Endothelial cell of umbilical vein (primary cell): ENCODE data around the gene CKB. TPM values are rescaled to one million over a fixed set of nuclear protein-coding genes. Genes with fewer than 3 reads are reported as not detected.

Experiments used
- BruUV-seq: library from RNA; stranded (reverse); fragments of 400-500 nt; replicated peaks from 2 replicates; lab custom pipeline; 2021; lab: Mats Ljungman, UMichigan
- CTCF ChIA-PET: fragments of 300-600, 350-600 bp; sonication (Branson Sonifier 250); formaldehyde crosslinking; loops from one replicate; lab custom pipeline; 2021; ENCODE audit warnings: antibody characterized with exemption, inconsistent platforms; lab: Charles Lee
- POLR2A ChIA-PET: fragments of 300-600, 350-600 bp; sonication (Branson Sonifier 250); formaldehyde crosslinking; loops from one replicate; lab custom pipeline; 2021; ENCODE audit warnings: antibody characterized with exemption, inconsistent platforms; lab: Charles Lee
- DNase-seq: peaks from one replicate; pipeline ENCODE4 v3.0.0-alpha.2; 2011; ENCODE audit warnings: low read depth, low spot score
- FAIRE-seq: peaks from 2 replicates; lab custom pipeline; 2011; peaks lifted over from hg19 to GRCh38; lab: Jason Lieb, UNC
- H2AFZ ChIP-seq: 2 replicates; pipeline ENCODE4 v1.6.0; 2012; ENCODE audit warnings: low read depth, low read length, control low read depth, inconsistent platforms
- H3K27ac ChIP-seq: 2 replicates; pipeline ENCODE4 v1.5.1; 2011; ENCODE audit warnings: low read depth, mild to moderate bottlenecking, control low read depth, low read length, moderate library complexity; ENCODE audit not compliant: insufficient read depth
- H3K27me3 ChIP-seq, 2 experiments: 2 replicates each; pipeline versions ENCODE4 v1.6.0 to v1.6.1; 2011; ENCODE audit warnings: low read length in 2 of 2, mixed read lengths in 1 of 2; ENCODE audit not compliant: control insufficient read depth in 2 of 2, insufficient read depth in 2 of 2
- H3K36me3 ChIP-seq, 2 experiments: 2 replicates in 1 of 2; 3 replicates in 1 of 2; pipeline ENCODE4 v1.5.1; 2011; ENCODE audit warnings: low read length in 2 of 2, mild to moderate bottlenecking in 1 of 2, moderate library complexity in 1 of 2; ENCODE audit not compliant: control insufficient read depth in 2 of 2, insufficient read depth in 2 of 2; ENCODE audit errors: extremely low read depth in 1 of 2
- H3K4me1 ChIP-seq: 3 replicates; pipeline ENCODE4 v1.5.1; 2011; ENCODE audit warnings: mild to moderate bottlenecking, low read length; ENCODE audit not compliant: control insufficient read depth, insufficient read depth; ENCODE audit errors: extremely low read depth
- H3K4me2 ChIP-seq: 2 replicates; pipeline ENCODE4 v1.6.1; 2011; ENCODE audit warnings: low read length, control low read depth, mixed read lengths; ENCODE audit not compliant: insufficient read depth
- H3K4me3 ChIP-seq, 3 experiments: fragments of 200-600 bp in 1 of 3; sonication (generic), shearing (Covaris generic) in 1 of 3; replicated peaks in 1 of 3; 2 replicates each; pipeline ENCODE4 v1.5.1; 2011 to 2016; ENCODE audit warnings: control low read depth in 3 of 3, low read length in 3 of 3, mild to moderate bottlenecking in 2 of 3, inconsistent platforms in 1 of 3, low read depth in 1 of 3, moderate library complexity in 1 of 3; ENCODE audit not compliant: insufficient read depth in 1 of 3
- H3K79me2 ChIP-seq: 2 replicates; pipeline ENCODE4 v1.6.0; 2012; ENCODE audit warnings: low read length, inconsistent platforms; ENCODE audit not compliant: control insufficient read depth, insufficient read depth
- H3K9ac ChIP-seq: replicated peaks from 2 replicates; pipeline ENCODE3; 2011; ENCODE audit warnings: low read length, control low read depth; ENCODE audit not compliant: insufficient read depth; ENCODE audit errors: extremely low read depth
- H3K9me1 ChIP-seq: replicated peaks from 3 replicates; pipeline ENCODE4 v1.6.0; 2011; ENCODE audit warnings: mild to moderate bottlenecking, low read length; ENCODE audit not compliant: control insufficient read depth, insufficient read depth; ENCODE audit errors: extremely low read depth
- H3K9me3 ChIP-seq: replicated peaks from 2 replicates; pipeline ENCODE4 v1.5.1; 2012; ENCODE audit warnings: low read length, inconsistent platforms; ENCODE audit not compliant: control insufficient read depth, insufficient read depth
- H4K20me1 ChIP-seq: replicated peaks from 2 replicates; pipeline ENCODE3; 2011; ENCODE audit warnings: mild to moderate bottlenecking, low read length; ENCODE audit not compliant: control insufficient read depth, insufficient read depth; ENCODE audit errors: extremely low read depth
- CTCF ChIP-seq, 2 donors: IDR thresholded peaks; 1 replicate in 1 of 2; 2 replicates in 1 of 2; pipeline ENCODE4 v1.5.1; 2011; ENCODE audit warnings: low read length in 2 of 2, mild to moderate bottlenecking in 2 of 2, moderate library complexity in 2 of 2, control low read depth in 1 of 2, inconsistent platforms in 1 of 2, low read depth in 1 of 2; ENCODE audit not compliant: insufficient read depth in 1 of 2; ENCODE audit errors: extremely low read depth in 1 of 2
- EZH2 ChIP-seq: IDR thresholded peaks from 2 replicates; pipeline ENCODE4 v1.6.1; 2012; ENCODE audit warnings: borderline replicate concordance, low read depth, mild to moderate bottlenecking, moderate library complexity, low read length, inconsistent platforms; ENCODE audit not compliant: severe bottlenecking
- FOS ChIP-seq: IDR thresholded peaks from 2 replicates; pipeline ENCODE4 v1.6.1; 2011; ENCODE audit warnings: mild to moderate bottlenecking, low read length, moderate library complexity, borderline replicate concordance; ENCODE audit not compliant: insufficient read depth
- GATA2 ChIP-seq: IDR thresholded peaks from 2 replicates; pipeline ENCODE4 v1.7.0; 2011; ENCODE audit warnings: low read depth, mild to moderate bottlenecking, moderate library complexity, mixed read lengths, low read length; ENCODE audit not compliant: insufficient read length, insufficient read depth
- JUN ChIP-seq: IDR thresholded peaks from 2 replicates; pipeline ENCODE4 v1.6.1; 2011; ENCODE audit warnings: borderline replicate concordance, low read depth; ENCODE audit not compliant: insufficient read length, insufficient read depth
- MAX ChIP-seq: IDR thresholded peaks from 2 replicates; pipeline ENCODE4 v1.6.1; 2011; ENCODE audit not compliant: insufficient read depth, insufficient read length
- MYC ChIP-seq: IDR thresholded peaks from one replicate; pipeline ENCODE4 v1.6.1; 2011; ENCODE audit warnings: mild to moderate bottlenecking, low read depth, low read length
- POLR2A ChIP-seq: IDR thresholded peaks from 2 replicates; pipeline ENCODE4 v1.6.1; 2012; ENCODE audit warnings: low read depth, mild to moderate bottlenecking, control low read depth, low read length
- POLR2AphosphoS5 ChIP-seq: IDR thresholded peaks from 2 replicates; pipeline ENCODE4 v1.6.1; 2012; ENCODE audit warnings: low read depth, mild to moderate bottlenecking, control low read depth, low read length, moderate library complexity; ENCODE audit not compliant: insufficient read depth
- dilution Hi-C: fragments of 300-500 bp; cut with MboI; formaldehyde crosslinking; loops from one replicate; pipeline ENCODE4 v1.15.0; 2019; ENCODE audit warnings: low sequenced_read_pairs; ENCODE audit not compliant: extremely low pct_ligation_motif_present
- intact Hi-C: fragments of 100-400 bp; cut with micrococcal nuclease; formaldehyde crosslinking; loops from one replicate; pipeline ENCODE4 v1.10.0; 2022
- polyA plus RNA-seq, 4 experiments: library from polyadenylated mRNA; depleted of rRNA in 3 of 4; stranded (reverse) in 3 of 4; unstranded in 1 of 4; fragments of >200 nt; gene quantifications; 2 replicates each; pipeline versions ENCODE4 v1.2.1 to v1.2.3, GENCODE V29; 2011 to 2012; ENCODE audit warnings: missing spikeins in 1 of 4
- total RNA-seq: library from RNA; stranded (reverse); gene quantifications from 2 replicates; pipeline ENCODE4 v1.2.3, GENCODE V29; 2021

CKB gene
- total and polyA plus RNA-seq, 2 donors (not counting 3 experiments of a cell fraction or from before 2014, with no cell fraction given): 4.0 to 6.9 TPM

GRCh38 chr14:103545915-103546651, 23.5 kb upstream of the CKB start:
- Histone ChIP-seq H3K4me3 (no peak overlapping the region), H3K9me1 (no peaks in the 10 kb centered on the region), H3K27me3 (no peaks in the 10 kb centered on the region), H3K4me2 (no peak overlapping the region), H3K27ac (no peak overlapping the region), H3K9me3 (no peaks in the 10 kb centered on the region), H3K36me3 (no peaks in the 10 kb centered on the region), H3K9ac (no peak overlapping the region), H4K20me1 (no peaks in the 10 kb centered on the region), H3K79me2 (no peaks in the 10 kb centered on the region), H2AFZ (no peak overlapping the region), H3K4me1 (no peaks in the 10 kb centered on the region)
- DNase-seq (no peak), FAIRE-seq (no peak)
- BruUV-seq: no TSS peak
- ChIA-PET POLR2A (no interaction called here), CTCF (interaction anchor here (0.9 to 14.4 kb wide), 6 partner anchors 11 to 46 kb away, joined by 3 to 209 read pairs (median 8); partner anchors contain the start of gene CKB)
- dilution Hi-C loops (no loop called here), intact Hi-C loops (loop anchor here (1.0 kb wide), 2 partner anchors 28 to 46 kb away; no protein-coding TSS in a partner anchor)
- TF ChIP-seq CTCF (IDR thresholded peaks at IDR 0.05; ENCODE audit: extremely low read depth in 1 of 2, insufficient read depth in 1 of 2, low read depth in 1 of 2, low read length in 2 of 2) (no peak), GATA2 (no peak), POLR2A (no peak), MYC (no peak), POLR2AphosphoS5 (no peak), MAX (no peak), FOS (no peak), JUN (no peak), EZH2 (no peak)
